H1 (cell line): ENCODE data around the gene TUBB2B. TPM values are rescaled to one million over a fixed set of nuclear protein-coding genes. Genes with fewer than 3 reads are reported as not detected.

ENCODE experiments used
- KDM1A ChIP-seq: fragments of 200-600, 300-600 bp; sonication (generic); IDR thresholded peaks from 2 replicates; pipeline ENCODE4 v1.7.1; 2016; ENCODE audit warnings: mild to moderate bottlenecking, low read length, borderline replicate concordance
- RAD21 ChIP-seq, 2 experiments: IDR thresholded peaks in 1 of 2; conservative IDR thresholded peaks in 1 of 2; 2 replicates each; pipeline ENCODE4 v1.6.1; 2011; ENCODE audit warnings: low read depth in 2 of 2, low read length in 2 of 2, improper control_type of control experiment in 1 of 2, inconsistent platforms in 1 of 2, mild to moderate bottlenecking in 1 of 2, moderate library complexity in 1 of 2
- SAP30 ChIP-seq: fragments of 300-600 bp; sonication (generic); IDR thresholded peaks from 2 replicates; pipeline ENCODE4 v1.7.1; 2012; ENCODE audit warnings: low read length, moderate library complexity, mild to moderate bottlenecking, inconsistent platforms; ENCODE audit not compliant: insufficient read depth, insufficient replicate concordance
- TEAD4 ChIP-seq: IDR thresholded peaks from 2 replicates; pipeline ENCODE4 v1.6.1; 2012; ENCODE audit warnings: low read depth, low read length, inconsistent platforms, mixed read lengths
- polyA plus RNA-seq, 7 experiments: library from polyadenylated mRNA; depleted of rRNA in 3 of 7; stranded (reverse) in 5 of 7; unstranded in 2 of 7; fragments of >200 nt in 5 of 7; fragments of 200-250 nt in 2 of 7; gene quantifications; 1 replicate in 5 of 7; 2 replicates in 1 of 7; 4 replicates in 1 of 7; pipeline versions ENCODE4 v1.2.1 to v1.2.3, GENCODE V29; 2011 to 2013; ENCODE audit warnings: missing spikeins in 2 of 7, mixed read lengths in 2 of 7
- total RNA-seq: library from RNA; stranded (reverse); fragmentation: NEBNext Ultra II Directional; extraction: Animal tissue kit (Norgen Biotek cat#: 25700); gene quantifications from 2 replicates; pipeline ENCODE4 v1.2.1, GENCODE V29; 2021

TUBB2B gene
- total and polyA plus RNA-seq, 2 of the 8 experiments (the other 6 are each of a cell fraction or from before 2014, with no cell fraction given): 612 to 722 TPM

GRCh38 chr6:3261518-3261820, 34.0 kb upstream of the TUBB2B start (continued):
- no peak for TF ChIP-seq KDM1A
- no peak for TF ChIP-seq SAP30
- no peak for TF ChIP-seq TEAD4
- TF ChIP-seq RAD21 (IDR thresholded peaks at IDR 0.05 in 1 of 2, conservative IDR thresholded peaks at IDR 0.05 in 1 of 2; ENCODE audit: low read depth in 2 of 2, low read length in 2 of 2): no peak
